GM11168 (cell line): Measurements from ENCODE around the gene DNAJC30.
"Not testable (repeated sequence)": the region's sequence is repeated elsewhere in the genome, so short reads cannot be mapped to it uniquely, and the experiment has no call there.

Experiments
- in situ Hi-C: fragments of 300-500 bp; cut with MboI; formaldehyde crosslinking; loops from one replicate; pipeline ENCODE4 v1.12.0; 2022; ENCODE audit warnings: low sequenced_read_pairs; ENCODE audit not compliant: unreplicated experiment

Gene DNAJC30

GRCh38 chr7:73683056-73683787 is at the start of gene DNAJC30, which contains the start of gene BUD23:
TSS of gene DNAJC30 (minus strand) at chr7:73683453. CDS start at chr7:73683423, 30 bp downstream.
TSS of gene BUD23 (plus strand) at chr7:73683597. CDS start at chr7:73683626, 29 bp downstream.
- in situ Hi-C loops, result no loop called here

GRCh38 chr7:73732397-73732796 is 49.1 kb upstream of the DNAJC30 start:
- in situ Hi-C loops, result no loop called here

- in situ Hi-C loops, result no loop called here
Measured at GRCh38 chr7:73730485-73730884, 47.2 kb upstream of the DNAJC30 start.

- in situ Hi-C loops, result loop anchor here (5.0 kb wide), 1 partner anchor 121 kb away; no protein-coding TSS in a partner anchor
Measured at GRCh38 chr7:73728551-73728950, 45.3 kb upstream of the DNAJC30 start.

GRCh38 chr7:73727952-73728351 is 44.7 kb upstream of the DNAJC30 start:
- in situ Hi-C loops, result loop anchor here (5.0 kb wide), 1 partner anchor 121 kb away; no protein-coding TSS in a partner anchor

- in situ Hi-C loops, result loop anchor here (5.0 kb wide), 1 partner anchor 119 kb away; no protein-coding TSS in a partner anchor
Measured at GRCh38 chr7:73726083-73726466, 42.8 kb upstream of the DNAJC30 start.

GRCh38 chr7:73723813-73724212 is 40.6 kb upstream of the DNAJC30 start:
- in situ Hi-C loops, result no loop called here

GRCh38 chr7:73722785-73723184 is 39.5 kb upstream of the DNAJC30 start:
- in situ Hi-C loops, result no loop called here

GRCh38 chr7:73722182-73722581 is 38.9 kb upstream of the DNAJC30 start:
- in situ Hi-C loops, result not testable (repeated sequence)

- in situ Hi-C loops, result no loop called here
Measured at GRCh38 chr7:73721377-73721817, 38.1 kb upstream of the DNAJC30 start.

GRCh38 chr7:73720443-73720842 is 37.2 kb upstream of the DNAJC30 start:
- in situ Hi-C loops, result not testable (repeated sequence)

GRCh38 chr7:73719806-73720169 is 36.5 kb upstream of the DNAJC30 start:
- in situ Hi-C loops, result no loop called here

GRCh38 chr7:73718905-73719805 is 35.9 kb upstream of the DNAJC30 start, which contains the start of gene STX1A:
TSS of gene STX1A (minus strand) at chr7:73719669. CDS start at chr7:73719631, 38 bp downstream.
- in situ Hi-C loops, result no loop called here

- in situ Hi-C loops, result no loop called here
Measured at GRCh38 chr7:73718438-73718881, 35.2 kb upstream of the DNAJC30 start.

GRCh38 chr7:73717991-73718405 is 34.7 kb upstream of the DNAJC30 start:
- in situ Hi-C loops, result no loop called here

- in situ Hi-C loops, result no loop called here
Measured at GRCh38 chr7:73717025-73717807, 34.0 kb upstream of the DNAJC30 start.

- in situ Hi-C loops, result no loop called here
Measured at GRCh38 chr7:73716318-73716890, 33.2 kb upstream of the DNAJC30 start.

- in situ Hi-C loops, result no loop called here
Measured at GRCh38 chr7:73715648-73716317, 32.5 kb upstream of the DNAJC30 start.

GRCh38 chr7:73713319-73713718 is 30.1 kb upstream of the DNAJC30 start:
- in situ Hi-C loops, result not testable (repeated sequence)
